ENCODE data around the gene EDIL3.
A peak's percentile ranks its signal among the peaks of the same experiment; 100 is the strongest.

EDIL3 gene

GRCh38 chr5:83899326-83899970 lies 485.2 kb downstream of the EDIL3 start:
- peak; percentile 33 for DNase-seq (ENCODE audit: low read depth)
- no peak overlapping the region for H3K4me3 ChIP-seq (ENCODE audit: low read depth, low read length)
- TF ChIP-seq, protein P1, sequence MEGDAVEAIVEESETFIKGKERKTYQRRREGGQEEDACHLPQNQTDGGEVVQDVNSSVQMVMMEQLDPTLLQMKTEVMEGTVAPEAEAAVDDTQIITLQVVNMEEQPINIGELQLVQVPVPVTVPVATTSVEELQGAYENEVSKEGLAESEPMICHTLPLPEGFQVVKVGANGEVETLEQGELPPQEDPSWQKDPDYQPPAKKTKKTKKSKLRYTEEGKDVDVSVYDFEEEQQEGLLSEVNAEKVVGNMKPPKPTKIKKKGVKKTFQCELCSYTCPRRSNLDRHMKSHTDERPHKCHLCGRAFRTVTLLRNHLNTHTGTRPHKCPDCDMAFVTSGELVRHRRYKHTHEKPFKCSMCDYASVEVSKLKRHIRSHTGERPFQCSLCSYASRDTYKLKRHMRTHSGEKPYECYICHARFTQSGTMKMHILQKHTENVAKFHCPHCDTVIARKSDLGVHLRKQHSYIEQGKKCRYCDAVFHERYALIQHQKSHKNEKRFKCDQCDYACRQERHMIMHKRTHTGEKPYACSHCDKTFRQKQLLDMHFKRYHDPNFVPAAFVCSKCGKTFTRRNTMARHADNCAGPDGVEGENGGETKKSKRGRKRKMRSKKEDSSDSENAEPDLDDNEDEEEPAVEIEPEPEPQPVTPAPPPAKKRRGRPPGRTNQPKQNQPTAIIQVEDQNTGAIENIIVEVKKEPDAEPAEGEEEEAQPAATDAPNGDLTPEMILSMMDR (conservative IDR thresholded peaks at IDR 0.05; ENCODE audit: low read depth, low read length), result no peak

GRCh38 chr5:83895860-83896259 lies 488.8 kb downstream of the EDIL3 start:
- TF ChIP-seq, protein P1 (conservative IDR thresholded peaks at IDR 0.05; ENCODE audit: low read depth, low read length), result no peak
- peak; percentile 74 for DNase-seq (ENCODE audit: low read depth)
- H3K4me3 ChIP-seq (ENCODE audit: low read depth, low read length), result no peak overlapping the region

- TF ChIP-seq, protein P1 (conservative IDR thresholded peaks at IDR 0.05; ENCODE audit: low read depth, low read length), result no peak
- DNase-seq (ENCODE audit: low read depth), result no peak
- no peak overlapping the region for H3K4me3 ChIP-seq (ENCODE audit: low read depth, low read length)
These were observed 493.4 kb downstream of the EDIL3 start for GRCh38 chr5:83891261-83891660.
